Stimulated activated CD8-positive, alpha-beta memory T cell treated with anti-CD3 and anti-CD28 coated beads, Interleukin-7, amount 100 ng/mL, for 4 hours (primary cell): ENCODE data around the gene KDM7A.

Experiments used
- DNase-seq, 2 donors: peaks; one replicate each; pipeline ENCODE4 v3.0.0-alpha.2; 2020; ENCODE audit warnings: low read depth in 2 of 2

Gene KDM7A, protein sequence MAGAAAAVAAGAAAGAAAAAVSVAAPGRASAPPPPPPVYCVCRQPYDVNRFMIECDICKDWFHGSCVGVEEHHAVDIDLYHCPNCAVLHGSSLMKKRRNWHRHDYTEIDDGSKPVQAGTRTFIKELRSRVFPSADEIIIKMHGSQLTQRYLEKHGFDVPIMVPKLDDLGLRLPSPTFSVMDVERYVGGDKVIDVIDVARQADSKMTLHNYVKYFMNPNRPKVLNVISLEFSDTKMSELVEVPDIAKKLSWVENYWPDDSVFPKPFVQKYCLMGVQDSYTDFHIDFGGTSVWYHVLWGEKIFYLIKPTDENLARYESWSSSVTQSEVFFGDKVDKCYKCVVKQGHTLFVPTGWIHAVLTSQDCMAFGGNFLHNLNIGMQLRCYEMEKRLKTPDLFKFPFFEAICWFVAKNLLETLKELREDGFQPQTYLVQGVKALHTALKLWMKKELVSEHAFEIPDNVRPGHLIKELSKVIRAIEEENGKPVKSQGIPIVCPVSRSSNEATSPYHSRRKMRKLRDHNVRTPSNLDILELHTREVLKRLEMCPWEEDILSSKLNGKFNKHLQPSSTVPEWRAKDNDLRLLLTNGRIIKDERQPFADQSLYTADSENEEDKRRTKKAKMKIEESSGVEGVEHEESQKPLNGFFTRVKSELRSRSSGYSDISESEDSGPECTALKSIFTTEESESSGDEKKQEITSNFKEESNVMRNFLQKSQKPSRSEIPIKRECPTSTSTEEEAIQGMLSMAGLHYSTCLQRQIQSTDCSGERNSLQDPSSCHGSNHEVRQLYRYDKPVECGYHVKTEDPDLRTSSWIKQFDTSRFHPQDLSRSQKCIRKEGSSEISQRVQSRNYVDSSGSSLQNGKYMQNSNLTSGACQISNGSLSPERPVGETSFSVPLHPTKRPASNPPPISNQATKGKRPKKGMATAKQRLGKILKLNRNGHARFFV

DNA sequence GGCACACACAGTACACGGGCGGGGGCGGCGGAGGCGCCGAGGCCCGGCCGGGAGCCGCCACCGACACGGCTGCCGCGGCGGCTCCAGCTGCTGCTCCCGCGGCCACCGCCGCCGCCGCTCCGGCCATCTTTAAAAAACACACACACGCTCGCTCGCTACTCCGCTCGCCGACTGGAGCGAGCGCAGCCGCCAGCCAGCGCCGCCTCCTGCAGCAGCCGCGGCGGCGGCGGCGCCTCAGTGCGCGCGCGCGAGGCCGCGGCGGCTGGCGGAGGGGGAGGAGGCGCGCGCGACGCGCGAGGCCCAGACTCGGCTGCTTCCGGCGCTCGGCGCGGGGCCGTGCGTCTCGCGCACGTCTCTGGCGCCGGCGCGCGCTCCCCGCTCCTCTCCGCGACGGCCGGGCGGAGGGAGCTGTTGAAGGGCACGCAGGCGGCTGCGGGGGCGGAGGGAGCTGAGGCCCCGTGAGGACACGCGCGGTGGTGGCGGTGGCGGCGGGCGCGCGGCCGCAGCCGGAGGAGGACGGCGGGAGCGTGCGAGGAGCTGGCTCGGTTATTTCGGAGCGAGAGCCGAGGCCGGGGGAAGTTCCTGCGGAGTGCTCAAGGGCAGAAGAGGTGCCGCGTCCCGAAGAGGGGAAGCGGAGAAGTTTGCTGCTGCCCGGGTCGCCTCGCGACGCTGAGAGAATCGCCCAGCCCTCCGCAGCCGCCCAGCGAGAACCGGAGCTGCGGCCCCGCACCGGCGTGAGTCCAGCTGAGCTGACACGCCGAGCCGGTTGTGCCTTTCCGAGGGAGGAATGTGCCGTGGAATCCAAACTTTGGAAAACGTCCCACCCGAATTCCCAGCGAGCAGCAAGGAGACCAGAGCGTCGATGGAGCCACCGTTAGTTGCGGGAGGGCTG lies at the start of gene KDM7A:
KDM7A (minus strand) TSS at position 173 of the 892 bp plus-strand sequence; CDS start at position 127, 46 bp downstream.
- peak; percentile 77 to 94 for DNase-seq

DNA sequence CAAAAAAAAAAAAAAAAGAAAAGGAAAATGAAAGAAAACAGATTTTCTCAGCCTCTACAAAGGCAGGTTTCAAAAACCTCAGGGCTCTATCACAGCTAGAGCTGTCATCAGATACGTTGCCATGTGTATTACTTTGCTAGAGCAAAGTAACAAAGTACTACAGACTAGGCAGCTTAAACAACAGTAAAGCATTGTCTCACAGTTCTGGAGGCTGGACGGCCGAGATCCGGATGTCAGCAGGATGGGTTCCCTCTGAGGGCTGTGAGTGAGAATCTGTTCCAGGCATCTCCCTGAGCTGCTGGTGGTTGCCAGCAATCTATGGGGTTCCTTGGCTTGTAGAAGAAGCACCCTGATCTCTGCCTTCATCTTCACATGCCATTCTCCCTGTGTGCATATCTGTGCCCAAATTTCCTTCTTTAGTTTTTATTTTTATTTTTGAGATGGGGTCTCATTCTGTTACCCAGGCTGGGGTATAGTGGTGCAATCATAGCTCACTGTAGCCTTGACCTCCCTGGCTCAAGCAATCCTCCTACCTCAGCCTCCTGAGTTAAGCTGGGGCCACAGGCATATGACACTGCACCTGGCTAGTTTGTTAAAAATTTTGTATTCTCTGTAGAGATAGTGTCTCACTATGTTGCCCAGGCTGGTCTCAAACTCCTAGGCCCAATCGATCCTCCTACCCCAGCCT lies 48.9 kb upstream of the KDM7A start:
- no peak for DNase-seq

DNA sequence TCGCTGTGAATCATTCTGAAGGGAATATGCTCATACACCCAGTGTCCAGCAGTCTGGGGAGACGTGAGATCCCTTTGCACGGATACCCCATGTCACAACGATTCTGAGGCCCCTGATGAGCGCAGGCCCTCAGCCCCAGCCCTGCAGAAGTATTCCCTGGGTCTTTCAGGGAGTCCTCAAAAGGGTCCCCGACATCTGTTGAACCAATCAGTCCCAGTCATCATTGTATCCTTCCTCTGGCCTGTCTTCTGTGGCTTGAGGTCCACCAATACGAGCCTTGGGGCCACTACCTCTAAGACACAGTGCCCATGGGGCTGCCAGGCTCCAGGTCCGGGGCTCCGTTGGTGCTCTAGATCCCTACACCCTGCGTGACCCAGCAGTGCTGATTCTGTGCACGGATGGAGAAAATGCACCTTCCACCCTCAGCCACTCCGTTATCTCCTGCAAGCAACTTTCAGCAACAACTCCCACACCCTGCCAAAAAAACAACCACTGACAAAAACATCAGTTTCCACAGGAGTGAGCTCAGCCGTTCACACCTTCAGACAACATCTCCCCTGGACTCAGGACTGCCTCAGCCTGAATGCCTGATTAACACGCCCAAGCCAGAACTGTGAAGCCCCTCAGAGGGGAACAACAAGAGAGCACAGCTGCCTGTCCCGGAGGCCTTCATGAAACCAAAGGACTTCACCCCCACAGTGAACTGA lies 46.9 kb upstream of the KDM7A start:
- no peak for DNase-seq

DNA sequence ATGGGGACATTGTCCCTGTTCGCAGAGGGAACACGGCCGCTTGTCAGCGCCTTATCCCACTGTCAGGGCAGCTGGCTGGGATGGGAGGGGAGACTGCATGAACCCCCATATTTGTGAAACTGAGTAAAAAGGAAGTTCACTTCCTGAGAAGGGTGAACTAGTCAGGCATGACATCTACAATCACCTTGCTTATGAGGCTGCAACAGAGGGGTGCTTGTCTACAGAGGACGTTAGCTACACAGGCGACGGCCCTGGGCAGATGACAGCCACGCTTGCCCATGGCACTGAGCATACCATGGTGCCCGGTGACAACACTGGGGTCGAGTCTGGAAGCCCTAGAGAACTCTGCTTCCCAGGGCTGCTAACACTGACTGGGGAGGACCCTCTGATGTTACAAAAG lies 46.0 kb upstream of the KDM7A start:
- no peak for DNase-seq

DNA sequence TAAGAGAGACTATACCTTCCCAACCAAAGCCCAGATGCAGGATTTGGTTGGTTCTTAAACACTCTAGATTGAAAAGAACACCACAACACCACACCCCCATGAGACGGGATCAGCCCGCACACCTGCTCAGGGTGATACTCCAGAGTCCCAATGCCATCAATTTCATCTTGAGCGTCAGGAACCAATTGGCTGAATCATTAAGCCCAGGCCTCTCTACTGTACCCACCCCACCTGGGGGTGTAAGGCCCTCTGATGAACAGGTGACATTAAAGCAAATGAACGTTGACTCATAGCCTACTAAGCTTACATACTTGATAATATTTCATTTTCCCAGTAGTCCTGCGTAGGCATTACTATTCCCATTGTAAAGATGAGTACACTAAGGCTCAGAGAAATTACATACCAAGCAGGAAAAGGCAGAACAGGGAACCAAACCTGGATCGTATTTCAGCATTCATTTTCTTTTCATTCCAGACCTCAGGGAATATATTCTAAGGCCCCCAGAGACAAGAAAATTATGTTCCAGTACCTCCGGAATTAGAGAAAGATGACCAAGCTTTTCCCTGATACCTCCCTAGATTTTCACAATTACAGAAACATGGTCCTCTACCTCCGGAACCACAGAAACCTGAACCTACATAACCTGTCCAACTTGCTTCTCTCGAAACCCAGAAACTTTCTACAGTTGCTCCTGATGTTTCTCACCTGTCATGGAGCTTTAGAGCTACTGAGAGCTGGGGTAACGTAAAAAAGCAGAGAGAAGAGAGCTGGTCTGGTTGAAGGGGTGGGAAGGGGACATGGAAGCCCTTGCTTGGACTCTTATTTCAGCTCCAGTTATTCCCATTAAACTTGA lies 43.1 kb upstream of the KDM7A start:
- no peak for DNase-seq

DNA sequence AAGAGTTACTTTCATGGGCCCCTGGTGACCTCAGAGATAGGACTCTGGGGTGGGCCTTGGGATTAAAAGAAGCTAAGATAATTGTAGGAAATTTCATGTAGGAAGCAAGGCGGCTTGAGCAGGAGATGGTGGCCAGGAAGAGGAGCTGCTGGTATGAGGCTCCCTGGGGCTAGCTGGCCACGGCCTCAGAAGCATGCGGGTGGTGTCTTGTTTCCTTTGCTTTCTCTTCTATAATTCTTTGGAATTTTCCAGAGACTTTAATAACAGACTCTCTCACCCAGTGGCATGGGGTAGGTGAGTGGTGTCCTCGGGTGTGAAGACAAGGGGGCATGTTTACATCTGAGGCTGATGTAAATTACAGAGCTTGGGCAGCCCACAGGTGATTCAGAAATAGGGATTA lies 41.9 kb upstream of the KDM7A start:
- no peak for DNase-seq

DNA sequence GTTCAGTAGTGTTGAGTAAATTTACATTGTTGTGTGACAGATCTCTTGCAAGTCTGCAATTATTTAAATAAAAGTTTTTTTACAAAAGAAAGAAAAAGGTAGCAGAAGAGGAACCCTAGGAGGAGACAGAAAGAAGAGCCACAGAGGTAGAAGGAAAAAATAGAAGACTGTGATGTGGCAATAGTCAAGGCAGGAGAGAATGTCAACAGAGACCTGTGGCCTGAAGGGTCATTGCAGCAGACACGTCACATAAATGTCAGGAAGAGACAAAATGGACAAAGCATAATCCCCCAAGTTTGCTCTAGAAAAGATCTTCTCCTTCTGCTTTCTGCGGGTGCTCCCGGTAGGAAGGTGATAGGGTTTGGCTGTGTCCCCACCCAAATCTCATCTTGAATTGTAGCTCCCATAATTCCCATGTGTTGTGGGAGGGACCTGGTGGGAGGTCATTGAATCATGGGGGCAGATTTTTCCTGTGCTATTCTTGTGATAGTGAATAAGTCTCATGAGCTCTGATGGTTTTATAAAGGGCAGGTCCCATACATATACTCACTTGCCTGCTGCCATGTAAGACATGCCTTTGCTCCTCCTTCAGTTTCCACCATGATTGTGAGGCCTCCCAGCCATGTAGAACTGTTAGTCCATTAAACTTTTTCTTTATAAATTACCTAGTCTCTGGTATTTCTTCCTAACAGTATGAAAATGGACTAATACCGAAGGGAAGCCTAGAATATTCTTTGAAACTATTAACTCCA lies 41.1 kb upstream of the KDM7A start:
- DNase-seq = no peak

DNA sequence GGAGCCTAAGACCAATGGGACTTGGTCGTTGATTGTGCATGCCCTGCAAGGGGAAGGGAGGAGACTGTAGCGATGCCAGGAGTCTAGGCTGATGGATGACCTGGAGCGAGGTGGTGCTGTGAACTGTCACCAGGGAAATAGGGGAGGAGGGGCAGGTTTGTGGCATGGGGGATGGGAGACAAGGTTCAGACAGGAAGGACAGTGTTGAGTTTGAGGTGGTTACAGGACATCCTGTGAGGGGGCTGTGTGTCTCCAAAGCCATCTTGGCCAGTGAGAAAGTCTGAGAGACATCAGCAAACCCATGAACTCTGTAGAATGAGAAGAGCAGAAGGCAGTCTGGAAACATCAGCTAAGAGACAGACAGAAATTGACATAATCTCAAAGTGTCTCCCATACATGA lies 38.5 kb upstream of the KDM7A start:
- DNase-seq = no peak

DNA sequence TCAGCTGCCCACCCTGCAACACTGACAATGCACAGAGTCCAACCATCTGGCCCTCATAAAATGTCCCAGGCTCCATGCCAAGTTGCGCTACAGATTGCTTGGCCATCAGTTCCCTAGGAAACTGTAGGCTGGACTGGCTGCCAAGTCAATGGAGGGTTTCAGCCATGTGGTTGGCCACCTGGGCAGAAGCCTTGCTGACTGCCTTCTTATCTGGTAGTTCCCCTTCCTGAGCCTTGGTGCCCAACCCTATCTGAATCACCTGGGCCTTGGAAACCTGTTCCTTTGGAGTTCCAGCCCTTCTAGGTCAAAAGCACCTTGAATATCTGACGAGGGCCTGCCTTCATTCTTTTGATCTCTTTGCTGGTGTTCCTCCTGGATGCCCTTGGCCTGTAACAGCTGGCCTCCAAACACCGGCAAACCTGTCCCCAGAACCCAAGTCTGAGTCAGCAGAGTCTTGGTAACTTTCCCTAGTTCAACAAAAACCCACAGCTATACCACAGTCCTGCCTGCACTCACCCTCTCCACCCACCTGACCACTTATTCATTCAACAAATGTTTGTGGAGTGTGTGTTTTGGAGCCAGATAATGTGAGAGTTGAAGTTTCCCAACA lies 37.4 kb upstream of the KDM7A start:
- no peak for DNase-seq

DNA sequence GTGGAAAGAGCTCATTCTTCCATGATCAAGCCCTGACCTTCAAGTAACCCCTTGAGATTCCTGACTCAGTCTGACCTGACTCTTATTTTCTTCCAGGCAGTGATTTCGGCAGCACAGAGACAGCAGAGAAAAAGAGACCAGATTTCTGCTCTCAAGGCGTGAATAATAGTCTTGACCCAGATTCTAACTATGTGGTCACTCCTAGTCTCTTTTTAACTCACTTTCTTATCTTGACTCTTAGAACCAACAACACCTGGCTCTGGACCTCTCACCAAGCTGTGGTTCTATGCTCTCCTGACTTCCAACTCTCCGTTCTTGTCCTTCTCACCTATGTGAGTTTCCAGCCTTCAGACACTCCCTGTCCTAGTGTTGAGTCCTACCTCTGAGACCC lies 36.9 kb upstream of the KDM7A start:
- DNase-seq = no peak

DNA sequence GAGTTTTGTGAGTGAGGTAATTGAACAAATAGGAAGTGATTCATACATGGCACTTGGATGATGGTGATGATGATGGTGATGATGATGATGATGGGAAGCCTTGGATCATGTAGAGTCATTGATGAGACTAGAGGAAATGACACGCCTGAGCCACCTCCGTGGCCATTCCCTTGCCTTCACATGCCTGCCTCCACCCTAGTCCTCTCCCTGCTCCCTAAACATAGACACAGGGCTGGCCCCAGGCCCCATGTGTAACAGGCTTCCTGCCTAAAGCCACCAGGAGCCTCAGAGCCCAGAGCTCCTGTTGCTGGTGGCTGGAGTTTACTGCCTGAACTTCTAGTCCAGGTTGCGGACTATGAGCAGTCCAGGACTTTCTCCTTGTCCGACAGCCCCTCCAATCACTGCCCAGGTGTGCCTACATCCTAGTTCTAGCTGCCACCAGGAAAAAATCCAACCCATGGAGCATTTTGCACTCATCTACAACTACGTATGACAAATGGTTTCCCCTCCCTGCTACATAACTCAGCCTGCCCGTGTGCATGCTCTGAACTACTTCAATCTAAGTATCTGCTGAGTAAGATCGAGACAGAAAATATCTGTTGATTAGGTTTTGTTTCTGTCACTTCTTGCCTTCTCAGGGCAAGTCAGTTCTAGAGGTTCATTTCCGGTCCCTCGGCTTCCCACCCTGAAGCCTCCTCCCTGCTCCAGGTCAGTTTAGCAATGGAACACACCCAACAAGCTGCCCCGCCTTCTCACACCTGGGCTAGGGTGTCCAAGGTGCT lies 35.5 kb upstream of the KDM7A start:
- no peak for DNase-seq

DNA sequence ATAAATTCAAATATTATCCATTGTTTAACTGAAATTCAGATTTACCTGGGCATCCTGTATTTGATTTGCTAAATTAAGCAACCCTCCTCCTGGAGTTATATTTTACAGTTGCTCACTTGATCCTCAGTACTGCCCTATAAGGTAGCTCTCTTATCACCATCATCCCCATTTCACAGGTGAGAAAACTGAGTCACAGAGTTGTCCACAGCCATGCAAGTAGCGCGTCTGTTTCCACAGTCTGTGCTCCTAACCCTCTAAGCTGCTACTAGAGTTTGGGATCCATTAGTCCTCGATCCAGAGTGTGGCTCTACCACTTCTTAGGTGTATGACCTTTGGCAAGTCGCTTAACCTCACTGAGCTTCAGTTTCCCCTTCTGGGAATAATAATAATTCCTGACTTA lies 34.9 kb upstream of the KDM7A start:
- DNase-seq = no peak

DNA sequence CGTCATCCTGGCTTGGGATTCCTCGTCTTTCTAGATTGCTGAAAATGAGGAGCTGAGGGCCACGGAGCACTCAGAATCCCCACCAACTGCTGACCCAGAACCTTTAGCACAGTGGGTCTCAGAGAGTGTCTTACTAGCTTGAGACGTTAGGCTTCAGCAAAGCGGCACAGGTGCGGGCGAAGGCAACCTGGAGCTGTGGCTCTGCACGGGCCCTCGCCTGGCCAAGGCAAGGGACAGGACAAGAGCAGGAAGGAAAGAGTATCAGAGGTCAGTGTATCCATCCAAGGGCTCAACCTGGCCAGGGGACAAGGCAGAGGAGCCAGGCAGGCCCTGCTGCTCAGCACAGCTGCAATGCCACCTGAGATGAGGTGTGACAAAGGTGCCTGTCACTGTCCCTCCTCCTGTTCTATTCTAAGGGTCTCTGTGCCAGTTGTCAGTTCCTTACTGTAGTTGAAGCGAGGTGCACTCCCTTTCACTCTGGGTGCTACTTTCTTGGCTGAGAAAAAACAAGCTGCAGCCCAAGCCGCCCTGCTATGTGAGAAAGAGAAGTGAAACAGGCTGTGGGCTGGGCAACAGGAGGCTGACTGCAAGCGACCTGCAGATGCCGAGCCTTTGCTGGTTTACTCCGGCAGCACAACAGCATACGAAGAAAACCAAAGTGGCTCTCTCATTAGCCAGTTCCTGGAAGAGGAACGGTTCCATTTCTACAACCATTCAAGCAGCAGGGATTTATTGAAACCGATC lies 33.3 kb upstream of the KDM7A start:
- peak in 1 of 2 donors; percentile 20 for DNase-seq

DNA sequence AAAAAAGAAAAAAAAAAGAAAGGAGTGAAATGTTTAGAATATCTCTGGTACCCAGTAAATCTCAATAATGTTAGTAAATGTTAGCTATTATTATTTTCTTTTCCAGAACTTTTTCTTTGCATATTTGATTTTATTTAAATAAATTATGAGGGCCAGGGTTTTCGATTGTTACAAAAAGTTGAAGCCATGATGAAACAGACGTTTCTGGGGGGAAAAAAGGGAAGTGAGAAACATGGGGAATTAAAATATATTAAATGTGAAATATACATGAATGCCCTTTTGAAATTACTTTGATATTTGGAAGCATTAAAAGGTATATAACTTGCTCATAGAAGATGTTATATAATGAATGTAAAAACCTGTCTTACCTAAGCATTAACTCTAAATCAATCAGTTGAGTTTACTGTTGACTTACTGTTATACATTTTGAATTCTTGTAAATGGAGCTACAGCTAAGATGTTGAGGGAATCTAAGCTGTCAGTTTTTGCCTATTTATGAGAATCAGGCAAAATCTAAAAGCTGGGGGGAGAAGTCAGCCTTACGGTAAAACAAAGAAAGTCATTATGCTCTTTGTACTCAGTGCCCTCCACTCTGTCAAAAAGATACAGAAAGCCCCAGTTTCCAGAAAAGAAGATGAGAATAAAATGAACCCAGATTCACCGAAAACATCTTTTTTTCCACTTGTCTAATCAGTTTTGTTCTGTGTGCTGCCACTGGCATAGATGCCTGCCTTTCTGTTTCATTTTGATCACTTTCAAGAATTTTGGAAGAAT lies 30.0 kb upstream of the KDM7A start:
- DNase-seq = no peak

DNA sequence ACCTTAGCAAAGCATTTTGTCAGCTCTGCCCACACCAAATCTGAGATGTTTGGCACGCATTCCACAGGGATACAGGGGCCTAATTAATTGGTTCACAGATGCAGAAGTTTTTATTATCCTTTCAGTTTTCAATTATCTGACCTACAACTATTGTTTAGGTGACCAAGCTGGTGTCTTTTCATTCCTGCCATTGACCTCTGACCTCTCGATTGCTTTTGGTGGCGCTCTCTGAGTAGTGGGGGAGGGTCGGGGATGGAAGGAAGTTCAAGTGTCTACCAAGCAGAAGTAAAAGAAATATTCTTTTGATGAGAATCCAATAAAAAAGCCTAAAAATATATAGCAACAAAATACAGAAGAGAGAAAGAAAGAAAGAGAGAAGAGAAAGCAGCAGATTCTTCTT lies 28.8 kb upstream of the KDM7A start:
- no peak for DNase-seq

DNA sequence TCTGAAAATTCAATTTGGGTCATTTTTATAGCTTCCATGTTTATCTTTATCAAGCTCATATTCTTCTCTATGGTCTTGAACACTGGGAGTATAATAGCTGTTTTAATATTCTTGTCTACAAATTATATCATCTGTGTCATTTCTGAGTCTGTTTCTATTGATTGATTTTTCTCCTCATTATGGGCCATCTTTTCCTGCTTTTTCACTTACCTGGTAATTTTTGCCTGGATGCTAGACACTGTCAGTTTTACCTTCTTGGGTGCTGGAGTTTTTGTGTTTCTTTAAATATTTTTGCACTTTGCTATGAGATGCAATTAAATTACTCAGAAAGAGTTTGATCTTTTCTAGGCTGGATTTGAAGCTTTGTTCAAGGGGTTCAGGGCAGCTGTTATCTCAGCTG lies 26.8 kb upstream of the KDM7A start:
- no peak for DNase-seq
